DOHH2 (cell line): ENCODE results near the gene KCNMA1.

Experiments
- H3F3A ChIP-seq: fragments of 200-600 bp; sonication (generic), shearing (Covaris generic); 2 replicates; pipeline ENCODE4 v1.6.0; 2016; ENCODE audit warnings: antibody characterized with exemption, mild to moderate bottlenecking; ENCODE audit not compliant: control insufficient read depth, insufficient read depth
- H3K27ac ChIP-seq: fragments of 200-600 bp; sonication (generic); 2 replicates; pipeline ENCODE4 v1.5.1; 2014; ENCODE audit warnings: low read depth, mild to moderate bottlenecking, low read length, moderate library complexity
- H3K27me3 ChIP-seq: fragments of 200-600 bp; sonication (generic); 2 replicates; pipeline ENCODE4 v1.6.1; 2014; ENCODE audit warnings: mild to moderate bottlenecking, low read length, mixed read lengths; ENCODE audit not compliant: control insufficient read depth
- H3K36me3 ChIP-seq: fragments of 200-600 bp; sonication (generic); 2 replicates; pipeline ENCODE4 v1.6.1; 2014; ENCODE audit warnings: mild to moderate bottlenecking, low read length, moderate library complexity, mixed read lengths; ENCODE audit not compliant: control insufficient read depth
- H3K4me1 ChIP-seq: fragments of 200-600 bp; sonication (generic); 2 replicates; pipeline ENCODE4 v1.6.1; 2014; ENCODE audit warnings: mild to moderate bottlenecking, low read length, mixed read lengths; ENCODE audit not compliant: control insufficient read depth
- H3K4me2 ChIP-seq: fragments of 200-600 bp; sonication (generic); 2 replicates; pipeline ENCODE4 v1.6.0; 2014; ENCODE audit warnings: mild to moderate bottlenecking, low read length, moderate library complexity
- H3K4me3 ChIP-seq: fragments of 200-600 bp; sonication (generic); 2 replicates; pipeline ENCODE4 v1.5.1; 2014; ENCODE audit warnings: mild to moderate bottlenecking, low read length, mixed read lengths
- H3K79me2 ChIP-seq: fragments of 200-600 bp; sonication (generic); 2 replicates; pipeline ENCODE4 v1.6.1; 2014; ENCODE audit warnings: mild to moderate bottlenecking, low read length, mixed read lengths; ENCODE audit not compliant: control insufficient read depth
- H3K9me2 ChIP-seq: fragments of 200-600 bp; sonication (generic); replicated peaks from 2 replicates; pipeline ENCODE4 v1.6.1; 2014; ENCODE audit warnings: mild to moderate bottlenecking, low read length, mixed read lengths; ENCODE audit not compliant: control insufficient read depth
- H3K9me3 ChIP-seq: fragments of 200-600 bp; sonication (generic); 2 replicates; pipeline ENCODE4 v1.6.1; 2014; ENCODE audit warnings: antibody characterized with exemption, low read length, mixed read lengths; ENCODE audit not compliant: control insufficient read depth, insufficient read depth
- H4K20me1 ChIP-seq: fragments of 200-600 bp; sonication (generic); 2 replicates; pipeline ENCODE4 v1.6.0; 2014; ENCODE audit warnings: low read depth, mild to moderate bottlenecking, antibody characterized with exemption, low read length, moderate library complexity; ENCODE audit not compliant: control insufficient read depth, insufficient read depth
- EZH2phosphoT487 ChIP-seq: fragments of 200-600 bp; sonication (generic); IDR thresholded peaks from 2 replicates; pipeline ENCODE4 v1.6.1; 2017; ENCODE audit warnings: borderline replicate concordance, mild to moderate bottlenecking, antibody characterized with exemption, low read length, moderate library complexity, mixed read lengths
- TF ChIP-seq, protein P1 (sequence below): fragments of 200-600 bp; sonication (generic); IDR thresholded peaks from one replicate; pipeline ENCODE4 v1.5.1; 2014; ENCODE audit warnings: antibody characterized with exemption, mild to moderate bottlenecking, low read depth, low read length; ENCODE audit not compliant: poor library complexity, severe bottlenecking

Gene KCNMA1

DNA sequence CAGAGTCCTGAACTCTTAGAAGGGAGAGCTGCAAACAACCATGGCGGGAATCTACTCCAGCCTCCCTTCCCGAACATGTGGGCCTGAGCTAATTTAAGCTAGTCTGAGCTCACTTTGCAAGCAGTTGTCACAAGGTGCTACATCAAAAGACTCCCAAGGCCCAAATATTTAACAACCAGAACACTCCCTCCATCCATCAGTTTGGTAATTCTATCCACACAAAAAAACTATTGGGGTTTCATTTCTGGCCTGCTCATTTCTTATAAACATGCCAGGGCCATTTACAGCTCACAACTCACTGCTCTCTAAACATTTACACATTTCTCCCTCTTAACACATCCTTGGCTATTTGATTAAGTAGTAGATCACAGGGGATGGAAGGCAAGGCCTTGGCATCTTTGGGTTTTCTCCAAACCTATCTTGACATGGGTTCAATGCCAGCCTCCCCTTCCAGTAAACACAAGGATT, 263.4 kb downstream of the KCNMA1 start:
- no peaks in the 10 kb centered on the region for H3K79me2 ChIP-seq
- H4K20me1 ChIP-seq = no peaks in the 10 kb centered on the region
- no peaks in the 10 kb centered on the region for H3K9me2 ChIP-seq
- TF ChIP-seq, protein P1, sequence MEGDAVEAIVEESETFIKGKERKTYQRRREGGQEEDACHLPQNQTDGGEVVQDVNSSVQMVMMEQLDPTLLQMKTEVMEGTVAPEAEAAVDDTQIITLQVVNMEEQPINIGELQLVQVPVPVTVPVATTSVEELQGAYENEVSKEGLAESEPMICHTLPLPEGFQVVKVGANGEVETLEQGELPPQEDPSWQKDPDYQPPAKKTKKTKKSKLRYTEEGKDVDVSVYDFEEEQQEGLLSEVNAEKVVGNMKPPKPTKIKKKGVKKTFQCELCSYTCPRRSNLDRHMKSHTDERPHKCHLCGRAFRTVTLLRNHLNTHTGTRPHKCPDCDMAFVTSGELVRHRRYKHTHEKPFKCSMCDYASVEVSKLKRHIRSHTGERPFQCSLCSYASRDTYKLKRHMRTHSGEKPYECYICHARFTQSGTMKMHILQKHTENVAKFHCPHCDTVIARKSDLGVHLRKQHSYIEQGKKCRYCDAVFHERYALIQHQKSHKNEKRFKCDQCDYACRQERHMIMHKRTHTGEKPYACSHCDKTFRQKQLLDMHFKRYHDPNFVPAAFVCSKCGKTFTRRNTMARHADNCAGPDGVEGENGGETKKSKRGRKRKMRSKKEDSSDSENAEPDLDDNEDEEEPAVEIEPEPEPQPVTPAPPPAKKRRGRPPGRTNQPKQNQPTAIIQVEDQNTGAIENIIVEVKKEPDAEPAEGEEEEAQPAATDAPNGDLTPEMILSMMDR = no peak
- no peak for TF ChIP-seq EZH2phosphoT487
- no peaks in the 10 kb centered on the region for H3K9me3 ChIP-seq
- no peak overlapping the region for H3K27ac ChIP-seq
- no peak overlapping the region for H3K4me2 ChIP-seq
- H3F3A ChIP-seq = no peaks in the 10 kb centered on the region
- no peak overlapping the region for H3K4me3 ChIP-seq
- H3K27me3 ChIP-seq = no peaks in the 10 kb centered on the region
- H3K36me3 ChIP-seq = no peaks in the 10 kb centered on the region
- no peaks in the 10 kb centered on the region for H3K4me1 ChIP-seq

DNA sequence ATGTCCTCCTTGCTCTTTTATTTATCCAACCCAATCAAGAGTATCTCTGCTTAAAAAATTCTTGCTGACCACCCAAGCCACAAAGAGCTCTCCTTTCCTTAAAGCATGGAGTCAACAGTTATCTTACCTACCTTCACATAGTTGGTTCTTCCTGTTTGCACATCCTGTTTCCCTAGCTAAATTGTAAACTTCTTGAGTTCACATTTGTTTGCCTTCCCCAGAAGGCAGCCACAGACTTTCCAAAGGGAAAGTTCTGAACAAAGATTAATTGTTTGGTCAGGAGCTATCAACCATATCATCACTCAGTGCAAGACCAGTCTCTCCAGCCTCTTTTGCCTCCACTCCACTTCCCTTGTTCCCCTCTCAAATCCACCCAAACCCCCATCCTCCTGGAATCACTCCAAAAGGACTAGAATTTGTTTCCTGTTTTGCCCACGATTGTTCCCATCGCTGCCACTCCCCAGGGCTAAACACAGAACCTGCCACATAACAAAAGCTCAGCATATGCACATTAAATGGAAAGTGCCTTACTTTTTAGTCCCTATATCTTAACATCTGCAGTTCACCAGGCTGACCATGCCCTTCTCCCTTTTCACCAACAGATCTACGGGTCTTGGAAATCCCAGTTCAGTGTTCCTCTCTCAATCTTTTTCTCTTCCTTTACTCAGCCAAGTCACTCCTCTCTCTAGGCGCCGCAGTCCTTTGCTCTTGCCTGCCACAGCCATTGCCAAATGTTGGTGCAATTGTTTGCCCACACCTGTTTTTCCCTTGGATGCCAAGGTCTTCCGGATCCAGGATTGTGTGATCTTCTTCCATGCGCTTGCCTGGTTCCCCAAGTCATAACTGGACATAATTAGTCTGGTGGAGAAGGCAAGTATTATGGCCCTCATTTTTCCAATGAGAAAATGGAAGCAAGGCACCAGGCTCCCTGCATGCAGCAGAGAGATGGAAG, 265.5 kb downstream of the KCNMA1 start:
- H3K36me3 ChIP-seq = no peaks in the 10 kb centered on the region
- no peaks in the 10 kb centered on the region for H3K27me3 ChIP-seq
- H3K27ac ChIP-seq = no peak overlapping the region
- H3K9me3 ChIP-seq = no peaks in the 10 kb centered on the region
- no peaks in the 10 kb centered on the region for H3K9me2 ChIP-seq
- TF ChIP-seq, protein P1 = no peak
- TF ChIP-seq EZH2phosphoT487 = no peak
- no peak overlapping the region for H3K4me3 ChIP-seq
- no peak overlapping the region for H3K4me2 ChIP-seq
- H4K20me1 ChIP-seq = no peaks in the 10 kb centered on the region
- no peaks in the 10 kb centered on the region for H3K4me1 ChIP-seq
- H3F3A ChIP-seq = no peaks in the 10 kb centered on the region
- no peaks in the 10 kb centered on the region for H3K79me2 ChIP-seq

DNA sequence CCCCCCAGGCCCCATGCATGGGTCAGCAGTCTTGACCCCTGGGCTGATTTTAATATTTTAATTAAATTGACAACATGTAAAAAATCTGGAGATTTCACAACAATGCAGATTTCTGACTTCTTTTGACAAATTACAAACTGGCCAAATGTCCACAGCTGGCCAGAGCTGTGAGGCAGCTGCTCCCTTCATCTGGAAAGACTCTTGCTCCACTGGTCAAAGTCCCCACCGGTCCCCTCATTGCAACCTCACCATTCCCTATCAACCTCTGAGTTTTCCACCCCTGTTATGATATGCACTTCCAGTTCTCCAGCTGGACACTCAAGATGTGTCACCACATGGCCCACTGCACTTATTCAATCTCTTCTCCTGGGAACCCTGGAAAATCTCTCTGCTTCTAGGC, 266.2 kb downstream of the KCNMA1 start:
- Histone ChIP-seq H3K36me3 (no peaks in the 10 kb centered on the region), H3K4me3 (no peak overlapping the region), H3K79me2 (no peaks in the 10 kb centered on the region), H3K27me3 (no peaks in the 10 kb centered on the region), H4K20me1 (no peaks in the 10 kb centered on the region), H3K4me2 (no peak overlapping the region), H3K27ac (no peak overlapping the region), H3K4me1 (no peaks in the 10 kb centered on the region), H3K9me3 (no peaks in the 10 kb centered on the region), H3F3A (no peaks in the 10 kb centered on the region), H3K9me2 (no peaks in the 10 kb centered on the region)
- no peak for TF ChIP-seq EZH2phosphoT487
- TF ChIP-seq, protein P1 = no peak
